GM21576 (cell line): Measurements from ENCODE around the gene GFRA1.
"Not testable (repeated sequence)": the region's sequence is repeated elsewhere in the genome, so short reads cannot be mapped to it uniquely, and the experiment has no call there.

Experiments
- ATAC-seq: cut with Tn5 transposase; IDR thresholded peaks from one replicate; pipeline ENCODE4 v1.9.1; 2021; ENCODE audit warnings: mild to moderate bottlenecking, moderate library complexity; ENCODE audit not compliant: unreplicated experiment

The GFRA1 gene

GRCh38 chr10:116045366-116046356 lies 227.3 kb downstream of the GFRA1 start:
- ATAC-seq: no peak

GRCh38 chr10:116044801-116045248 lies 228.2 kb downstream of the GFRA1 start:
- no peak for ATAC-seq

- no peak for ATAC-seq
Measured at GRCh38 chr10:116043861-116044260, 229.1 kb downstream of the GFRA1 start.

- ATAC-seq: no peak
Measured at GRCh38 chr10:116043304-116043703, 229.7 kb downstream of the GFRA1 start.

- no peak for ATAC-seq
Measured at GRCh38 chr10:116041948-116042347, 231.1 kb downstream of the GFRA1 start.

- no peak for ATAC-seq
Measured at GRCh38 chr10:116039612-116040011, 233.4 kb downstream of the GFRA1 start.

GRCh38 chr10:116038259-116038658 lies 234.7 kb downstream of the GFRA1 start:
- no peak for ATAC-seq

GRCh38 chr10:116035406-116035805 lies 237.6 kb downstream of the GFRA1 start:
- ATAC-seq: not testable (repeated sequence)

- no peak for ATAC-seq
Measured at GRCh38 chr10:116030576-116030975, 242.4 kb downstream of the GFRA1 start.

GRCh38 chr10:116029826-116030225 lies 243.2 kb downstream of the GFRA1 start:
- ATAC-seq: no peak

GRCh38 chr10:116027355-116027754 lies 245.7 kb downstream of the GFRA1 start:
- no peak for ATAC-seq

GRCh38 chr10:116026725-116027124 lies 246.3 kb downstream of the GFRA1 start:
- ATAC-seq: no peak

GRCh38 chr10:116026315-116026714 lies 246.7 kb downstream of the GFRA1 start:
- no peak for ATAC-seq

GRCh38 chr10:116024271-116024878 lies 248.6 kb downstream of the GFRA1 start:
- ATAC-seq: no peak

GRCh38 chr10:116017405-116017804 lies 255.6 kb downstream of the GFRA1 start:
- ATAC-seq: no peak

- ATAC-seq: no peak
Measured at GRCh38 chr10:116015583-116016333, 257.2 kb downstream of the GFRA1 start.

- ATAC-seq: no peak
Measured at GRCh38 chr10:116014871-116015582, 258.0 kb downstream of the GFRA1 start.

GRCh38 chr10:116014326-116014725 lies 258.7 kb downstream of the GFRA1 start:
- no peak for ATAC-seq

- ATAC-seq: no peak
Measured at GRCh38 chr10:116011929-116012328, 261.1 kb downstream of the GFRA1 start.

GRCh38 chr10:116007256-116007891 lies 265.6 kb downstream of the GFRA1 start:
- no peak for ATAC-seq
